GM23338 (cell line): ENCODE data around the gene NLRC3. TPM values are rescaled to one million over a fixed set of nuclear protein-coding genes. Genes with fewer than 3 reads are reported as not detected.
"Not testable (repeated sequence)": the region's sequence is repeated elsewhere in the genome, so short reads cannot be mapped to it uniquely, and the experiment has no call there.

ENCODE experiments used
- ATAC-seq: fragments of 200-7000 bp; cut with Tn5 transposase; 3 replicates; pipeline ENCODE4 v1.9.1; 2020
- DNase-seq: peaks from one replicate; pipeline ENCODE4 v3.0.0-alpha.2; 2015; ENCODE audit warnings: low spot score
- H2AFZ ChIP-seq: fragments of 200-600 bp; sonication (generic); 2 replicates; pipeline ENCODE4 v1.8.0; 2016; ENCODE audit warnings: antibody characterized with exemption, mild to moderate bottlenecking, moderate library complexity
- H3F3A ChIP-seq: fragments of 200-600 bp; sonication (generic); replicated peaks from 2 replicates; pipeline ENCODE4 v1.8.0; 2017; ENCODE audit warnings: antibody characterized with exemption, mixed run types, low read depth
- H3K27ac ChIP-seq: fragments of 200-600 bp; sonication (generic); 2 replicates; pipeline ENCODE4 v1.6.1; 2016; ENCODE audit warnings: low read depth
- H3K27me3 ChIP-seq: fragments of 200-600 bp; sonication (generic); 2 replicates; pipeline ENCODE4 v1.8.0; 2016; ENCODE audit warnings: mild to moderate bottlenecking, mixed run types, moderate library complexity; ENCODE audit not compliant: insufficient read depth
- H3K36me3 ChIP-seq: fragments of 200-600 bp; sonication (generic); 2 replicates; pipeline ENCODE4 v1.8.0; 2016; ENCODE audit warnings: mild to moderate bottlenecking; ENCODE audit not compliant: insufficient read depth
- H3K4me1 ChIP-seq: fragments of 200-600 bp; sonication (generic); 2 replicates; pipeline ENCODE4 v1.8.0; 2016; ENCODE audit warnings: mild to moderate bottlenecking, moderate library complexity; ENCODE audit not compliant: insufficient read depth
- H3K4me2 ChIP-seq: fragments of 200-600 bp; sonication (generic); 2 replicates; pipeline ENCODE4 v1.7.1; 2017; ENCODE audit warnings: mixed run types
- H3K4me3 ChIP-seq: fragments of 200-600 bp; sonication (generic); 2 replicates; pipeline ENCODE4 v1.6.1; 2016; ENCODE audit warnings: mixed run types
- H3K79me2 ChIP-seq: fragments of 200-600 bp; sonication (generic); replicated peaks from 2 replicates; pipeline ENCODE4 v1.8.0; 2017; ENCODE audit warnings: mild to moderate bottlenecking; ENCODE audit not compliant: insufficient read depth
- H3K9me2 ChIP-seq: fragments of 200-600 bp; sonication (generic); 2 replicates; pipeline ENCODE4 v1.8.0; 2017; ENCODE audit not compliant: insufficient read depth
- H4K20me1 ChIP-seq: fragments of 200-600 bp; sonication (generic); replicated peaks from 2 replicates; pipeline ENCODE4 v1.8.0; 2017; ENCODE audit warnings: mild to moderate bottlenecking; ENCODE audit not compliant: insufficient read depth
- H3K27ac Mint-ChIP-seq: 2 replicates; pipeline ENCODE4 v1.8.0; 2020; ENCODE audit warnings: inconsistent platforms, mild to moderate bottlenecking, moderate library complexity, mixed read lengths
- H3K27me3 Mint-ChIP-seq: 3 replicates; pipeline ENCODE4 v1.8.0; 2022; ENCODE audit warnings: low read depth, mild to moderate bottlenecking, moderate library complexity, mixed read lengths, inconsistent platforms; ENCODE audit not compliant: insufficient read depth, poor library complexity
- H3K36me3 Mint-ChIP-seq: 3 replicates; pipeline ENCODE4 v1.8.0; 2021; ENCODE audit warnings: low read depth, mild to moderate bottlenecking, inconsistent platforms, moderate library complexity, mixed read lengths
- H3K4me1 Mint-ChIP-seq: 3 replicates; pipeline ENCODE4 v1.8.0; 2020; ENCODE audit warnings: mild to moderate bottlenecking, inconsistent platforms, mixed read lengths
- H3K4me3 Mint-ChIP-seq: 3 replicates; pipeline ENCODE4 v1.8.0; 2021; ENCODE audit warnings: moderate library complexity, mild to moderate bottlenecking, inconsistent platforms, mixed read lengths
- H3K9me3 Mint-ChIP-seq: 3 replicates; pipeline ENCODE4 v1.8.0; 2020; ENCODE audit warnings: moderate library complexity, mild to moderate bottlenecking, inconsistent platforms, mixed read lengths
- CREB1 ChIP-seq: fragments of 250-450 bp; sonication (Bioruptor Pico); IDR thresholded peaks from 2 replicates; pipeline ENCODE4 v1.5.0; 2020; ENCODE audit warnings: low read depth, mild to moderate bottlenecking, moderate library complexity
- CTCF ChIP-seq, 2 experiments: fragments of 200-600 bp in 1 of 2; sonication (generic) in 1 of 2; conservative IDR thresholded peaks; 2 replicates each; pipeline versions ENCODE4 v1.5.1 to v1.6.1; 2016 to 2017; ENCODE audit warnings: antibody characterized with exemption in 2 of 2, low read depth in 2 of 2, mild to moderate bottlenecking in 2 of 2, moderate library complexity in 1 of 2
- EZH2 ChIP-seq: fragments of 200-600 bp; sonication (generic); IDR thresholded peaks from one replicate; pipeline ENCODE4 v1.8.0; 2017; ENCODE audit warnings: antibody characterized with exemption, mild to moderate bottlenecking, low read depth; ENCODE audit not compliant: unreplicated experiment
- EZH2phosphoT487 ChIP-seq: fragments of 200-600 bp; sonication (generic); IDR thresholded peaks from one replicate; pipeline ENCODE4 v1.8.1; 2018; ENCODE audit warnings: antibody characterized with exemption; ENCODE audit not compliant: unreplicated experiment
- JUNB ChIP-seq: IDR thresholded peaks from one replicate; pipeline ENCODE4 v1.6.1; 2016; ENCODE audit warnings: antibody characterized with exemption; ENCODE audit not compliant: unreplicated experiment
- NANOG ChIP-seq: IDR thresholded peaks from 2 replicates; pipeline ENCODE4 v1.6.1; 2016; ENCODE audit warnings: antibody characterized with exemption, borderline replicate concordance
- POLR2AphosphoS5 ChIP-seq: IDR thresholded peaks from 2 replicates; pipeline ENCODE4 v1.6.1; 2016; ENCODE audit warnings: antibody characterized with exemption, low read depth
- REST ChIP-seq: IDR thresholded peaks from one replicate; pipeline ENCODE4 v1.6.1; 2018; ENCODE audit warnings: antibody characterized with exemption; ENCODE audit not compliant: unreplicated experiment
- STAT1 ChIP-seq: IDR thresholded peaks from one replicate; pipeline ENCODE4 v1.6.1; 2016; ENCODE audit warnings: antibody characterized with exemption; ENCODE audit not compliant: unreplicated experiment
- ZNF114 ChIP-seq: fragments of 250-450 bp; sonication (Bioruptor Pico); IDR thresholded peaks from 2 replicates; pipeline ENCODE4 v1.5.0; 2020; ENCODE audit warnings: mild to moderate bottlenecking, moderate library complexity
- ZNF331 ChIP-seq: fragments of 250-450 bp; sonication (Bioruptor Pico); IDR thresholded peaks from 2 replicates; pipeline ENCODE4 v1.5.0; 2020; ENCODE audit warnings: low read depth, mild to moderate bottlenecking, moderate library complexity
- ZNF462 ChIP-seq: fragments of 250-450 bp; sonication (Bioruptor Pico); IDR thresholded peaks from 2 replicates; pipeline ENCODE4 v1.5.0; 2020; ENCODE audit warnings: mild to moderate bottlenecking, moderate library complexity
- polyA plus RNA-seq: library from polyadenylated mRNA; unstranded; fragments of >200 nt; fragmentation: Nextera tagmentation; extraction: Ambion mirVana; gene quantifications from 2 replicates; pipeline ENCODE4 v1.2.1, GENCODE V29; 2016
- total RNA-seq: library from RNA; depleted of rRNA; stranded (reverse); fragments of >200 nt; shearing (Covaris generic); gene quantifications from 2 replicates; pipeline ENCODE4 v1.2.3, GENCODE V29; 2014

NLRC3 gene
- total and polyA plus RNA-seq, 2 experiments from 2014 or later, result 0.11 to 0.49 TPM

- peak overlapping the region; percentile 94 for H3K4me3 Mint-ChIP-seq
These were observed 75.8 kb downstream of the NLRC3 start for GRCh38 chr16:3501412-3501761.

GRCh38 chr16:3498988-3499387 lies 78.2 kb downstream of the NLRC3 start:
- H3K27me3 Mint-ChIP-seq, result peaks cover 7% of the 10 kb centered on the region
- no peaks in the 10 kb centered on the region for H3K36me3 ChIP-seq
- H3K4me2 ChIP-seq, result no peak overlapping the region
- no peaks in the 10 kb centered on the region; the same call in 1 of the 2 replicates for H3K4me1 ChIP-seq
- H2AFZ ChIP-seq, result no peak overlapping the region
- H3K9me3 Mint-ChIP-seq, result no peaks in the 10 kb centered on the region
- no peaks in the 10 kb centered on the region for H3K79me2 ChIP-seq
- H3K4me3 ChIP-seq, result no peak overlapping the region
- H3K27me3 ChIP-seq, result no peaks in the 10 kb centered on the region
- H3K9me2 ChIP-seq, result no peaks in the 10 kb centered on the region
- ATAC-seq, result no peak
- H3K4me1 Mint-ChIP-seq, result peaks cover 12% of the 10 kb centered on the region
- peaks cover 12% of the 10 kb centered on the region; the same call in 1 of the 2 replicates for H3F3A ChIP-seq
- no peak overlapping the region for H3K27ac ChIP-seq
- no peaks in the 10 kb centered on the region for H4K20me1 ChIP-seq
- no peaks in the 10 kb centered on the region for H3K36me3 Mint-ChIP-seq
- no peak overlapping the region for H3K4me3 Mint-ChIP-seq
- no peak overlapping the region for H3K27ac Mint-ChIP-seq
- no peak for DNase-seq
- no peak for TF ChIP-seq NANOG
- no peak for TF ChIP-seq ZNF331 (CRISPR knock-in tag)
- TF ChIP-seq JUNB, result no peak
- no peak for TF ChIP-seq REST
- TF ChIP-seq EZH2, result no peak
- no peak for TF ChIP-seq ZNF114
- no peak for TF ChIP-seq POLR2AphosphoS5
- no peak for TF ChIP-seq EZH2phosphoT487
- TF ChIP-seq STAT1, result no peak
- no peak for TF ChIP-seq CTCF (conservative IDR thresholded peaks at IDR 0.05; ENCODE audit: low read depth in 2 of 2)
- TF ChIP-seq CREB1 (CRISPR knock-in tag), result no peak
- TF ChIP-seq ZNF462 (CRISPR knock-in tag), result no peak

More at GRCh38 chr16:3501412-3501761, 75.8 kb downstream of the NLRC3 start:
- H3K4me1 Mint-ChIP-seq, result peaks cover 12% of the 10 kb centered on the region
- H3K27me3 ChIP-seq, H3K36me3 ChIP-seq, DNase-seq, H3K27me3 Mint-ChIP-seq, H3K4me1 ChIP-seq, H3K36me3 Mint-ChIP-seq, H3K79me2 ChIP-seq, H4K20me1 ChIP-seq, H3K9me2 ChIP-seq, H3K9me3 Mint-ChIP-seq: not testable (repeated sequence)
- Histone ChIP-seq H3K4me2 (peak overlapping the region; percentile 73), H3K27ac (peak overlapping the region; percentile 91), H3K4me3 (peak overlapping the region; percentile 85), H2AFZ (peak overlapping the region; percentile 93), H3F3A (peaks cover 12% of the 10 kb centered on the region; the same call in 1 of the 2 replicates)
- peak; percentile 3; the same call in 2 of the 3 replicates for ATAC-seq
- H3K27ac Mint-ChIP-seq, result peak overlapping the region; percentile 89
